ENCODE measurements around the gene CATSPER1.

GRCh38 chr11:66004186-66004585 lies 22.1 kb downstream of the CATSPER1 start:
- TF ChIP-seq, protein P1, sequence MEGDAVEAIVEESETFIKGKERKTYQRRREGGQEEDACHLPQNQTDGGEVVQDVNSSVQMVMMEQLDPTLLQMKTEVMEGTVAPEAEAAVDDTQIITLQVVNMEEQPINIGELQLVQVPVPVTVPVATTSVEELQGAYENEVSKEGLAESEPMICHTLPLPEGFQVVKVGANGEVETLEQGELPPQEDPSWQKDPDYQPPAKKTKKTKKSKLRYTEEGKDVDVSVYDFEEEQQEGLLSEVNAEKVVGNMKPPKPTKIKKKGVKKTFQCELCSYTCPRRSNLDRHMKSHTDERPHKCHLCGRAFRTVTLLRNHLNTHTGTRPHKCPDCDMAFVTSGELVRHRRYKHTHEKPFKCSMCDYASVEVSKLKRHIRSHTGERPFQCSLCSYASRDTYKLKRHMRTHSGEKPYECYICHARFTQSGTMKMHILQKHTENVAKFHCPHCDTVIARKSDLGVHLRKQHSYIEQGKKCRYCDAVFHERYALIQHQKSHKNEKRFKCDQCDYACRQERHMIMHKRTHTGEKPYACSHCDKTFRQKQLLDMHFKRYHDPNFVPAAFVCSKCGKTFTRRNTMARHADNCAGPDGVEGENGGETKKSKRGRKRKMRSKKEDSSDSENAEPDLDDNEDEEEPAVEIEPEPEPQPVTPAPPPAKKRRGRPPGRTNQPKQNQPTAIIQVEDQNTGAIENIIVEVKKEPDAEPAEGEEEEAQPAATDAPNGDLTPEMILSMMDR (IDR thresholded peaks at IDR 0.05): no peak
- TF ChIP-seq POLR2A (IDR thresholded peaks at IDR 0.05): no peak

Data from adrenal gland (tissue), 5 donors.